ENCODE measurements around the gene PHF23. TPM values are rescaled to one million over a fixed set of nuclear protein-coding genes. Genes with fewer than 3 reads are reported as not detected.
A peak's percentile ranks its signal among the peaks of the same experiment; 100 is the strongest.

PHF23 gene
- total and polyA plus RNA-seq, 8 donors, result 7.0 to 23.3 (median 11.9) TPM

GRCh38 chr17:7253082-7253481, 13.8 kb upstream of the PHF23 start:
- peak overlapping the region; percentile 99 to 100 (median 100) for H3K27ac ChIP-seq
- no peak for TF ChIP-seq CTCF (IDR thresholded peaks at IDR 0.05)
- H3K9me3 ChIP-seq, result no peaks in the 10 kb centered on the region
- H3K36me3 ChIP-seq, result peaks cover 4 to 21% (median 6%) of the 10 kb centered on the region in 3 donors
- H3K27me3 ChIP-seq, result no peaks in the 10 kb centered on the region
- DNase-seq, result no peak
- no peak for ATAC-seq
- no peak for FAIRE-seq
- WGBS, 2 donors, result 43 to 51% methylated on average over 5 of the region's 5 CpGs
- intact Hi-C loops (cut with DNase I), result no loop called here
- peak overlapping the region in 2 of 4 donors; percentile 95 to 97 for H3K4me3 ChIP-seq
- H3K4me1 ChIP-seq, result peaks cover 8 to 27% (median 11%) of the 10 kb centered on the region in 3 donors

GRCh38 chr17:7252176-7253043, 13.2 kb upstream of the PHF23 start, which contains the start of gene ELP5:
Gene ELP5 (plus strand): TSS chr17:7252215. CDS start chr17:7252551, 336 bp downstream.
- TF ChIP-seq CTCF (IDR thresholded peaks at IDR 0.05), result no peak
- Histone ChIP-seq H3K27ac (peak within 1 kb of the TSS; percentile 99 to 100 (median 100)), H3K36me3 (peaks cover 0 to 20% (median 6%) of the 10 kb centered on the region in 3 donors), H3K9me3 (no peaks in the 10 kb centered on the region), H3K27me3 (no peaks in the 10 kb centered on the region), H3K4me1 (peaks cover 8 to 27% (median 11%) of the 10 kb centered on the region in 3 donors), H3K4me3 (peak within 1 kb of the TSS; percentile 86 to 97 (median 90))
- no peak for FAIRE-seq
- intact Hi-C loops (cut with DNase I), result no loop called here
- peak; percentile 93 to 98 (median 94) for DNase-seq
- 1% methylated on average over 48 to 55 of the region's 55 CpGs for WGBS, 2 donors
- peak; percentile 75 to 84 (median 80) for ATAC-seq

DNA sequence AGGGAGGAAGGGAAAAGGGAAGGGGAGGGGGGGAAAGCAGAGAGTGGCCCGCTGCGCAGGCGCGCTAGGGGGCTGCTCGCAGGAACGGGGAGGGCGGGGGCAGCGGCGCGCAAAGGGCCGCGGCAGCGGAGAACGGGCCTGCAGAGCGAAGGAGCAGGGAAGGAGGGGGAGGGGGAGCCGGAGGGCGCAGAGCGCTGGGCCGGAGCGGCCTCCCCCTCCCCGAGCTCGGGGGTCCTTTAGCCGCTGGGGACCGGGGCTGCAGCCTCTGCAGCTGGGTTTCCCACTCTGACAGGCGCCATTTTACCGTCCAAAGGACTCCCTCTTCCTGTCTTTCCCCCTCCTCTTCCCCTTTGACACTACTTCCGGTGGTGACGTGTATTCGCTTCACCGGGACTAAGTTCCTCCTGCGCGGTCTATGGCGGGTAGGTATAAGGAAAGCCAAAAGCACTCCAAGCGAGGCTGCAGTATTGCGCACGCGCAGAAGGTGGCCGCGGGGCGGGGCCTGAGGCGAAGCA, 12.5 kb upstream of the PHF23 start, which contains the start of gene CTDNEP1:
Gene CTDNEP1 (minus strand): TSS at position 74 of the 515 bp plus-strand sequence. CDS start 438 bp downstream, outside the sequence.
- ATAC-seq, result peak; percentile 87 to 93 (median 90)
- intact Hi-C loops (cut with DNase I), result no loop called here
- no peaks in the 10 kb centered on the region for H3K9me3 ChIP-seq
- DNase-seq, result peak; percentile 98 to 100 (median 98)
- WGBS, 2 donors, result 0 to 1% methylated on average over 25 to 41 of the region's 41 CpGs
- peaks cover 8 to 27% (median 11%) of the 10 kb centered on the region in 3 donors for H3K4me1 ChIP-seq
- peak within 1 kb of the TSS; percentile 86 to 97 (median 90) for H3K4me3 ChIP-seq
- H3K27me3 ChIP-seq, result no peaks in the 10 kb centered on the region
- TF ChIP-seq CTCF (IDR thresholded peaks at IDR 0.05), result no peak
- H3K36me3 ChIP-seq, result peaks cover 0 to 15% (median 6%) of the 10 kb centered on the region in 3 donors
- H3K27ac ChIP-seq, result peak within 1 kb of the TSS; percentile 99 to 100 (median 100)
- peak; percentile 97 for FAIRE-seq

- DNase-seq, result peak in 4 of 6 donors; percentile 50 to 88 (median 69)
- FAIRE-seq, result no peak
- H3K4me1 ChIP-seq, result peaks cover 8 to 27% (median 11%) of the 10 kb centered on the region in 3 donors
- peak overlapping the region; percentile 99 to 100 (median 100) for H3K27ac ChIP-seq
- H3K9me3 ChIP-seq, result no peaks in the 10 kb centered on the region
- peak in 1 of 4 donors; percentile 1 for ATAC-seq
- H3K4me3 ChIP-seq, result peak overlapping the region; percentile 86 to 97 (median 90)
- peaks cover 0 to 15% (median 1%) of the 10 kb centered on the region in 3 donors for H3K36me3 ChIP-seq
- TF ChIP-seq CTCF (IDR thresholded peaks at IDR 0.05), result no peak
- no peaks in the 10 kb centered on the region for H3K27me3 ChIP-seq
- 1 to 2% methylated on average over 45 to 55 of the region's 55 CpGs for WGBS, 2 donors
- intact Hi-C loops (cut with DNase I), result no loop called here
These were observed 11.7 kb upstream of the PHF23 start for GRCh38 chr17:7250695-7251627.
